Measurements from ENCODE around the gene ADAMTS19. TPM values are rescaled to one million over a fixed set of nuclear protein-coding genes. Genes with fewer than 3 reads are reported as not detected.

ADAMTS19 gene
- total RNA-seq, 2 experiments from 2014 or later = not detected

DNA sequence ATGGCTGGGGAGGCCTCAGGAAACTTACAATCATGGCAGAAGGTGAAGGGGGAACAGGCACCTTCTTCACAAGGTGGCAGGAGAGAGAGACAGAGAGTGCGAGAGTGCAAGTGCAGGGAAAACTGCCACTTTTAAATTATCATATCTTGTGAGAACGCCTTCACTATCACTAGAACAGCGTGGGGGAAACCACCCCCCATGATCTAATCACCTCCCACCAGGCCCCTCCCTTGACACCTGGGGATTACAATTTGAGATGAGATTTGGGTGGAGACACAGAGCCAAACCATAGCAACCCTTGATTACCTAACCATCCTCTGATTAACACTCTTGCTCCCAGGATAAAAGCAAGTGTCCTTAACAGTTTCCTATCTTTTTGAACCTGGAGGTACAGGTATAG, 21.1 kb downstream of the ADAMTS19 start:
- DNase-seq (no peak), ATAC-seq (no peak)
- no peak overlapping the region for H3K4me3 Mint-ChIP-seq
- no peak overlapping the region for H3K27ac Mint-ChIP-seq
- intact Hi-C loops (cut with DNase I, micrococcal nuclease) = no loop called here
- H3K27me3 Mint-ChIP-seq = peaks cover 3% of the 10 kb centered on the region
- ChIA-PET CTCF (no interaction called here), POLR2A (no interaction called here)
- no peaks in the 10 kb centered on the region for H3K9me3 Mint-ChIP-seq (ENCODE audit: low read depth)
- H3K36me3 Mint-ChIP-seq (ENCODE audit: low read depth) = no peaks in the 10 kb centered on the region
- no peaks in the 10 kb centered on the region for H3K4me1 Mint-ChIP-seq

DNA sequence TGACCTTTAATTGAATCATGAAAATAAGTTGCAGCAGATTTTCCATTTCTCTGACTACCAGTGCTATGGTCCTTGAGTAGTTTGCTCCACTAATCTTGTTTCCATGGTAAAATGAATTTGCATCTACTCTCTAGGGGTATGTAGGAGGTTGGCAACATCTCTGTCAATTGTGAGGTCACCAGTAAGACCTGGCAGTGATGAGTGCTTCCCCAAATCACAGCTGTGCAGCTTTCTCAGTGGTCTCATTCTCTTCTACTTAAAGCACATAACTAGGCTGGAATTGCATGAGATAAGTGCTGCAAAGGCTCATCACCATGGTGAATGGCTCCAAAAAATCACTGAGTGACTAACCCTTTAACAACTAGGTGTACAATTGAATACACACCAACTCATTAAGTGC, 36.3 kb downstream of the ADAMTS19 start:
- H3K36me3 Mint-ChIP-seq (ENCODE audit: low read depth) = no peaks in the 10 kb centered on the region
- no peak for DNase-seq
- CTCF ChIA-PET = no interaction called here
- H3K4me1 Mint-ChIP-seq = no peaks in the 10 kb centered on the region
- POLR2A ChIA-PET = no interaction called here
- no peak overlapping the region for H3K27ac Mint-ChIP-seq
- intact Hi-C loops (cut with DNase I, micrococcal nuclease) = no loop called here
- H3K9me3 Mint-ChIP-seq (ENCODE audit: low read depth) = no peaks in the 10 kb centered on the region
- H3K27me3 Mint-ChIP-seq = no peaks in the 10 kb centered on the region
- no peak for ATAC-seq
- H3K4me3 Mint-ChIP-seq = no peak overlapping the region

DNA sequence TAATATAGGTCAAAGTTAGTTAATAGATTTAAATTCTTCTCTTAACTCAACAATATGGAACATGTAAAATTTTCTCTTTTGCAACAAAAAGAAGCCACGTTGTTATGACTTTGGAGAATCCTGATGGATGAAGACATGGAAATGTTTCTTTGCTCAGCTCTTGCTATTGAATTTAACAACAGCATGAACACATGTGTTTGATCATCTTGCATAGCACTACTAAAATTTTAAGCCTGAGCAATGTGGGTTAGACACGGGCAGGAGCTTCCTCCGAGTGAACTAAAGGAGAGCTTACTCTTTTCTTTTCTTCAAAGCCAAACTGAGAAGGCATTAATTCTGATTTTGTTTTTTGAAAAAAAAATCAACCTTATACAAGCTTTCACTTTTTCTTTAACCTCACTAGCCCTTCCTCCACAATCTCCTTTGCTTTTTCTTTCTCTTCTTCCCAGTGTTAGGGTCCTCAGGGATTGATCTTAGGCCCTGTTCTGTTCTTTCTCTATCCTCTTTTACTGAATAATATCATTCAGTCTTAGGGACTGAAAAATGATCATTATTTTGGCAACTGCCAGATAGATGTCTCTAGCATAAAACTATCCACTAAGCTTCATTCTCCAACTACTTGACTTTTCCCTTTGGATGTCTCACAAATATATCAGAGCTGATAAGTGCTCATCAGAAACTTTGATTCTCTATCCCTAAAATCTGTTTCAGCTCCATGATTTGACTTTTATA, 36.9 kb downstream of the ADAMTS19 start:
- no peak overlapping the region for H3K4me3 Mint-ChIP-seq
- ATAC-seq = no peak
- POLR2A ChIA-PET = no interaction called here
- H3K4me1 Mint-ChIP-seq = no peaks in the 10 kb centered on the region
- no peak for DNase-seq
- no peaks in the 10 kb centered on the region for H3K36me3 Mint-ChIP-seq (ENCODE audit: low read depth)
- no peak overlapping the region for H3K27ac Mint-ChIP-seq
- CTCF ChIA-PET = no interaction called here
- intact Hi-C loops (cut with DNase I, micrococcal nuclease) = no loop called here
- no peaks in the 10 kb centered on the region for H3K9me3 Mint-ChIP-seq (ENCODE audit: low read depth)
- H3K27me3 Mint-ChIP-seq = peaks cover under 1% of the 10 kb centered on the region

GRCh38 chr5:129499208-129499852, 39.2 kb downstream of the ADAMTS19 start:
- ATAC-seq = no peak
- no peak overlapping the region for H3K4me3 Mint-ChIP-seq
- no peak for DNase-seq
- ChIA-PET CTCF (no interaction called here), POLR2A (no interaction called here)
- H3K36me3 Mint-ChIP-seq (ENCODE audit: low read depth) = no peaks in the 10 kb centered on the region
- H3K9me3 Mint-ChIP-seq (ENCODE audit: low read depth) = no peaks in the 10 kb centered on the region
- peaks cover 2% of the 10 kb centered on the region for H3K27me3 Mint-ChIP-seq
- intact Hi-C loops (cut with DNase I, micrococcal nuclease) = no loop called here
- H3K27ac Mint-ChIP-seq = no peak overlapping the region
- no peaks in the 10 kb centered on the region for H3K4me1 Mint-ChIP-seq

DNA sequence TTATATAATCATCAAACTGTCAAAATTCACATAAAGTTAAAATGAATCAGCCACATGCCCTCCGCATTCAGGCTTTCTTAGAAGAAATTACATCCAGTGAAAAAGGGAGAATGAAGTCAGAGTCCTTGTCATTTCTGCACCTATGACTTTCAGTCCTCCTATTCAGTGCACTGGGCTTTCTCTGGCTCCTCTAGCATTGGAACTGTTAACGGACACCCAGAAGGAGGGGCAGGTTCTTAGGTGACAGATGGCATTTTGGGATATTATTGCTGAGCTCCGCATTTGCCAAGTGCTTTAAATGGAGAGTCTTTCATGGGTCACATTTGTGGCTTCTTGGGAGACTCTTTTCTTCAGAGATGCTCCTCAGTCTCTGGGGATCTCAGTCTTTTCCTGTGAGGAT, 40.0 kb downstream of the ADAMTS19 start:
- ATAC-seq (no peak), DNase-seq (no peak)
- no peaks in the 10 kb centered on the region for H3K9me3 Mint-ChIP-seq (ENCODE audit: low read depth)
- H3K36me3 Mint-ChIP-seq (ENCODE audit: low read depth) = no peaks in the 10 kb centered on the region
- H3K27me3 Mint-ChIP-seq = peaks cover 2% of the 10 kb centered on the region
- intact Hi-C loops (cut with DNase I, micrococcal nuclease) = no loop called here
- CTCF ChIA-PET = interaction anchor here (0.8 kb wide), 1 partner anchor 56 kb away, joined by 3 read pairs; no protein-coding TSS in a partner anchor
- no peak overlapping the region for H3K27ac Mint-ChIP-seq
- POLR2A ChIA-PET = no interaction called here
- no peak overlapping the region for H3K4me3 Mint-ChIP-seq
- H3K4me1 Mint-ChIP-seq = no peaks in the 10 kb centered on the region

- intact Hi-C loops (cut with DNase I, micrococcal nuclease) = no loop called here
- Mint-ChIP-seq H3K27ac (no peak overlapping the region), H3K4me3 (no peak overlapping the region), H3K36me3 (ENCODE audit: low read depth) (no peaks in the 10 kb centered on the region), H3K4me1 (no peaks in the 10 kb centered on the region), H3K9me3 (ENCODE audit: low read depth) (no peaks in the 10 kb centered on the region), H3K27me3 (peaks cover 2% of the 10 kb centered on the region)
- ATAC-seq (no peak), DNase-seq (no peak)
- ChIA-PET POLR2A (interaction anchor here (0.6 kb wide), 1 partner anchor 632 kb away, joined by 3 read pairs; no protein-coding TSS in a partner anchor), CTCF (no interaction called here)
Measured at GRCh38 chr5:129506086-129506485, 46.0 kb downstream of the ADAMTS19 start.

- intact Hi-C loops (cut with DNase I, micrococcal nuclease) = no loop called here
- no peak overlapping the region for H3K27ac Mint-ChIP-seq
- ChIA-PET POLR2A (no interaction called here), CTCF (no interaction called here)
- no peak overlapping the region for H3K4me3 Mint-ChIP-seq
- no peaks in the 10 kb centered on the region for H3K4me1 Mint-ChIP-seq
- DNase-seq = no peak
- H3K9me3 Mint-ChIP-seq (ENCODE audit: low read depth) = no peaks in the 10 kb centered on the region
- no peak for ATAC-seq
- no peaks in the 10 kb centered on the region for H3K36me3 Mint-ChIP-seq (ENCODE audit: low read depth)
- H3K27me3 Mint-ChIP-seq = peaks cover 2% of the 10 kb centered on the region
Measured at GRCh38 chr5:129506950-129507349, 46.9 kb downstream of the ADAMTS19 start.

DNA sequence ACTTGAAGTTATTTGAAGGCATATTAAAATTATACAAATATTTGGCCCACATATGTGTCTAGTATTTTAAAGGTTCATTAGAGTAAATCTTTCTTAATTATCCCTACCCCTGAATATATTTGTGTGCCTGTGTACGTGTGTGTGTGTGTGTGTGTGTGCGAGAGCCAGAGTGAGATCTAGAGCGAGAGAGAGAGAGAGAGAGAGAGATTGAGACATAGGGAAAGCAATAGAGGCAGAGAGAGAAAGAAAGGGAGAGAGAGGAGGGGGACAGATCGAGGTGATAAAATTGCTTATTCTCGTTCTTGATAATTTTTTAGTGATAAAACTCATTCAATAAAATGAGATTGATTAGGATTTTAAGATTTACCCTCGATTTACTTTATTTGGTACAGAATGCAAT, 47.4 kb downstream of the ADAMTS19 start:
- Mint-ChIP-seq H3K27me3 (no peaks in the 10 kb centered on the region), H3K4me3 (no peak overlapping the region), H3K9me3 (ENCODE audit: low read depth) (no peaks in the 10 kb centered on the region), H3K36me3 (ENCODE audit: low read depth) (no peaks in the 10 kb centered on the region), H3K27ac (no peak overlapping the region), H3K4me1 (no peaks in the 10 kb centered on the region)
- DNase-seq = no peak
- ATAC-seq = no peak
- CTCF ChIA-PET = no interaction called here
- intact Hi-C loops (cut with DNase I, micrococcal nuclease) = no loop called here
- POLR2A ChIA-PET = no interaction called here

DNA sequence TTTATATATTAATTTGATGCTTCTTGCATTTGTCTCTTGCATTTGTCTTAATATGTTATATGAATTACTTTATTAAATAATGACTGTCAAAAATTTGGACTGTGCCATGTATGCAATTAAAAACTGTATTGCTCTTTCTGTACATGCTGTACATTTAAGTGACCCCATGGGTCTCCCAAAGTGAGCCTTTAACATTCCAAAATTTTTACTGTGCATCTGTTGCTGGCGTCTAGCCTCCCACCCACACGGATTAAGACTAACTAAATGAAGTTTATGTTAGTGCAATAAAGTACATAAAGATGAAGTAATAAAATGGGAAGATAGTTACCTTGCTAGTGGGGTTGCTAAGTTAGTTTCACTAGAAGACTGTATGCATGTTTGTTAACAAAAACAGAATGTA, 48.5 kb downstream of the ADAMTS19 start:
- no peaks in the 10 kb centered on the region for H3K36me3 Mint-ChIP-seq (ENCODE audit: low read depth)
- no peak overlapping the region for H3K4me3 Mint-ChIP-seq
- no peak overlapping the region for H3K27ac Mint-ChIP-seq
- ChIA-PET CTCF (no interaction called here), POLR2A (no interaction called here)
- ATAC-seq (no peak), DNase-seq (no peak)
- H3K27me3 Mint-ChIP-seq = no peaks in the 10 kb centered on the region
- no peaks in the 10 kb centered on the region for H3K4me1 Mint-ChIP-seq
- H3K9me3 Mint-ChIP-seq (ENCODE audit: low read depth) = no peaks in the 10 kb centered on the region
- intact Hi-C loops (cut with DNase I, micrococcal nuclease) = no loop called here

GRCh38 chr5:129509363-129509975, 49.4 kb downstream of the ADAMTS19 start:
- CTCF ChIA-PET = no interaction called here
- H3K27ac Mint-ChIP-seq = no peak overlapping the region
- no peaks in the 10 kb centered on the region for H3K4me1 Mint-ChIP-seq
- DNase-seq = no peak
- no peak for ATAC-seq
- no peak overlapping the region for H3K4me3 Mint-ChIP-seq
- POLR2A ChIA-PET = no interaction called here
- H3K27me3 Mint-ChIP-seq = no peaks in the 10 kb centered on the region
- intact Hi-C loops (cut with DNase I, micrococcal nuclease) = no loop called here
- H3K36me3 Mint-ChIP-seq (ENCODE audit: low read depth) = no peaks in the 10 kb centered on the region
- H3K9me3 Mint-ChIP-seq (ENCODE audit: low read depth) = no peaks in the 10 kb centered on the region

GRCh38 chr5:129511291-129511690, 51.2 kb downstream of the ADAMTS19 start:
- Mint-ChIP-seq H3K36me3 (ENCODE audit: low read depth) (no peaks in the 10 kb centered on the region), H3K27ac (no peak overlapping the region), H3K27me3 (no peaks in the 10 kb centered on the region), H3K4me1 (no peaks in the 10 kb centered on the region), H3K4me3 (no peak overlapping the region), H3K9me3 (ENCODE audit: low read depth) (no peaks in the 10 kb centered on the region)
- intact Hi-C loops (cut with DNase I, micrococcal nuclease) = no loop called here
- ATAC-seq = no peak
- CTCF ChIA-PET = no interaction called here
- POLR2A ChIA-PET = no interaction called here
- DNase-seq = no peak

- Mint-ChIP-seq H3K9me3 (ENCODE audit: low read depth) (no peaks in the 10 kb centered on the region), H3K36me3 (ENCODE audit: low read depth) (no peaks in the 10 kb centered on the region), H3K27ac (no peak overlapping the region), H3K4me3 (no peak overlapping the region), H3K27me3 (no peaks in the 10 kb centered on the region), H3K4me1 (no peaks in the 10 kb centered on the region)
- ATAC-seq (no peak), DNase-seq (no peak)
- intact Hi-C loops (cut with DNase I, micrococcal nuclease) = no loop called here
- POLR2A ChIA-PET = no interaction called here
- CTCF ChIA-PET = no interaction called here
Measured at GRCh38 chr5:129541051-129541450, 81.0 kb downstream of the ADAMTS19 start.
